Measurements from ENCODE around the gene B3GAT2. TPM values are rescaled to one million over a fixed set of nuclear protein-coding genes. Genes with fewer than 3 reads are reported as not detected.

The B3GAT2 gene
- total RNA-seq, 1 donor from 2014 or later = not detected

DNA sequence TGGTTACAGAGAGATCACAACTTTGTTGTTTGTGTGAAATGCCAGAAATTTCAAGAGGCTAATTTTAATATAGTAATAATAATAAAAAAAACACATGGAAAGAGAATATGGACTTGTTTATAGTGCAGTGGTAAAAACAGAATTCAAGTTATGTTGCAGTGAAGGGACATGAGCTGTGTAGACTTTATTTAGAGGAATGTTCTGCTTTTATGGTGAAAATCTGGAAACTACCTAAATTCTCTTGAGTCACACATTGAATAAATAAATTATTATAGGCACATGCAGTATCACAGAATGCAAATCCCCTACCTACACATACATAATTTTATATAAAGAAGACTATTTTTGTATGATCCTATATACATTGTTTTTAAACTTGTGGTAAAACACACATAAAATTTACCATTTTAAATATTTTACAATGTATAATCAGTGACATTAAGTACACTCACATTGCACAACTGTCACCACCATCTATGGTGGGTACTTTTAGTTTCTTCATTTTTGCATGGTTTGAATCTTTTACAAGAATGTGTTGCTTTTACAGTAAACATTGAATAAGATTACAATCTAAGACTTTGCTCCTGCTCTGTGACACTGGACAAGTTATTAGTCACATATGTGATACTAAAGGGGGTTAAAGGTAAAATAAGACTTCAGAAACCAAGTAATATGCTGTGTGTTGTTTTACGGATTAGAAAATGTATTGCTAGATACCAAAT, 107.4 kb downstream of the B3GAT2 start:
- H3K27me3 ChIP-seq (ENCODE audit: low read depth) = no peaks in the 10 kb centered on the region
- DNase-seq = no peak
- H3K4me3 ChIP-seq = no peak overlapping the region
- H3K4me1 ChIP-seq = no peaks in the 10 kb centered on the region
- intact Hi-C loops (cut with micrococcal nuclease) = no loop called here
- no peaks in the 10 kb centered on the region for H3K9me3 ChIP-seq (replicated peaks)
- TF ChIP-seq, protein P1, sequence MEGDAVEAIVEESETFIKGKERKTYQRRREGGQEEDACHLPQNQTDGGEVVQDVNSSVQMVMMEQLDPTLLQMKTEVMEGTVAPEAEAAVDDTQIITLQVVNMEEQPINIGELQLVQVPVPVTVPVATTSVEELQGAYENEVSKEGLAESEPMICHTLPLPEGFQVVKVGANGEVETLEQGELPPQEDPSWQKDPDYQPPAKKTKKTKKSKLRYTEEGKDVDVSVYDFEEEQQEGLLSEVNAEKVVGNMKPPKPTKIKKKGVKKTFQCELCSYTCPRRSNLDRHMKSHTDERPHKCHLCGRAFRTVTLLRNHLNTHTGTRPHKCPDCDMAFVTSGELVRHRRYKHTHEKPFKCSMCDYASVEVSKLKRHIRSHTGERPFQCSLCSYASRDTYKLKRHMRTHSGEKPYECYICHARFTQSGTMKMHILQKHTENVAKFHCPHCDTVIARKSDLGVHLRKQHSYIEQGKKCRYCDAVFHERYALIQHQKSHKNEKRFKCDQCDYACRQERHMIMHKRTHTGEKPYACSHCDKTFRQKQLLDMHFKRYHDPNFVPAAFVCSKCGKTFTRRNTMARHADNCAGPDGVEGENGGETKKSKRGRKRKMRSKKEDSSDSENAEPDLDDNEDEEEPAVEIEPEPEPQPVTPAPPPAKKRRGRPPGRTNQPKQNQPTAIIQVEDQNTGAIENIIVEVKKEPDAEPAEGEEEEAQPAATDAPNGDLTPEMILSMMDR (IDR thresholded peaks at IDR 0.05; ENCODE audit: borderline replicate concordance) = no peak
- H3K36me3 ChIP-seq = peaks cover 11% of the 10 kb centered on the region
- H3K27ac ChIP-seq (replicated peaks) = no peak overlapping the region

DNA sequence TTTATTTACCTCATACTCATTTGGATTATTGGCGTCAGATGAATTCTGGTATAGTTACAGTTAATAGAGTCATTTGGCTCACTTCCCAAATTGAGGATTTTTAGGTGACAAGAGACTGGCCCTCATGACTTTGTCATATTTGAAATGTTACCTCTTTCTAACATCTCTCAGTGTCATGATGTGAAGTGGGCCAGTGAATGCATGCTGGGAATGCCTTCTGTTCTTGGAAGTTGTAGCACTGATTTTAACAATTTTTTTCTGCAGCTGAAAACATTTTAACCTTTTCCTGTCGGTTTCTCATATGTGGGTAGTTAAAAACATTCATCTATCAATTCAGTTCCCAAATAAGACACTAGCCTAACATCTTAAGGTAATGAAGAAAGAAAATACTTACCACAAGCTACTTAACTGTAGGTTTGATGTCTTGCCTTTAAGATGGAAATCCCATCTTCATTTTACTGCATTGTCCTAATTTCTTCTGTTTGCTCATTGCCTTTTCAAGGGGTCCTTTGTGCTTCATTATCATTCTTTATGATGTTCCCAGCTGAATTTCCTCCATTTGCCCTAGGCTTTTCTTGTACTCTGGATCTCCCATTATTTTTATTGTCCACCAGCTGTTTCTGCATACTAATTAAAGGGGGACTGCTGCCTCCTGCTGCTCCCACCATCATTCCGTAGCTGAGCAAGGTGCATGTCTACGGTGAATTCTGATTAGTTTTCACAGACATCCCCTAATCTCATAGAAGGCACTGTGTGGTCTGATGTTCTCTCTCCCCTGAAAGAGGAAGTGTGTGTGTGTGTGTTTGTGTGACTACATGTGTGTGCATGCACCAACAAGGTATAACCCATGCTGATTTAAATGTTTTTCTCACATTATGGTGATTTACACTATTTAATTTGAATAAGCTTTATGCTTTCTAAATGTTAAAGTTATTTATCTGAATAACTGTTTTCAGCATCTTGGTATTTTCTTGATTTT, 109.5 kb downstream of the B3GAT2 start:
- H3K4me1 ChIP-seq = no peaks in the 10 kb centered on the region
- H3K27me3 ChIP-seq (ENCODE audit: low read depth) = no peaks in the 10 kb centered on the region
- intact Hi-C loops (cut with micrococcal nuclease) = no loop called here
- H3K27ac ChIP-seq (replicated peaks) = no peak overlapping the region
- H3K36me3 ChIP-seq = peaks cover 2% of the 10 kb centered on the region
- DNase-seq = no peak
- H3K4me3 ChIP-seq = no peak overlapping the region
- no peaks in the 10 kb centered on the region for H3K9me3 ChIP-seq (replicated peaks)
- TF ChIP-seq, protein P1 (IDR thresholded peaks at IDR 0.05; ENCODE audit: borderline replicate concordance) = no peak

DNA sequence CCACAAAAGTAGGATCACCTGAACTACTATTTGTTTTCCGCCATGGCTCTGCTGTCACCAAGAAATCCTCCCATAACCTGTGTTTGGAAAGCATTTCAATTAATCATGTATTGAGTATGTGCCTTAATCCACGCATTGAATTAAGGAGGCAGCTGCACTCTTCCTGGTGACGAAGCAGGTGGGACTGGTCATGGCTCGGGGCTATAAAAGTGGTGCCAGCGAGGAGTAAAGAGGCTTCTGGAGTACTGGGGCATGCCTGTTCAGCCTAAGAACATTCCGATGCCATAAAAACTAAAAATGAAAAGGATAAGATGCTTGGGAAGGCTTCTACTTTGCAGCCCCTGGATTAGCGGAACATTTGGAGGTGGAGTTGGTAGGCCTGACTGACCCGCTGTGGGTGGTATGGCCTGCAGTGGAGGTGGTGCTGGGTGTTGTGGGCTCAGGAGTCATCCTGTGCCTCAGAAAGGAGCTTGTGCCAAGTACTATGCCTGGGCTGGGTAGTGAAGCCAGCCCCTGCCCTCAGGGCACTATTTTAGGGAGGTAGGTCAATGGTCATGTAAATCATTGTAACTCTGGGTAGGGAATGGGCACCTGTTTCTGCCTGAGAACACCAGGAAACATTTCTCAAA, 110.5 kb downstream of the B3GAT2 start:
- Histone ChIP-seq H3K27me3 (ENCODE audit: low read depth) (no peaks in the 10 kb centered on the region), H3K27ac (replicated peaks) (no peak overlapping the region), H3K4me3 (no peak overlapping the region), H3K4me1 (no peaks in the 10 kb centered on the region), H3K9me3 (replicated peaks) (no peaks in the 10 kb centered on the region), H3K36me3 (no peaks in the 10 kb centered on the region)
- DNase-seq = no peak
- intact Hi-C loops (cut with micrococcal nuclease) = no loop called here
- TF ChIP-seq, protein P1 (IDR thresholded peaks at IDR 0.05; ENCODE audit: borderline replicate concordance) = no peak

DNA sequence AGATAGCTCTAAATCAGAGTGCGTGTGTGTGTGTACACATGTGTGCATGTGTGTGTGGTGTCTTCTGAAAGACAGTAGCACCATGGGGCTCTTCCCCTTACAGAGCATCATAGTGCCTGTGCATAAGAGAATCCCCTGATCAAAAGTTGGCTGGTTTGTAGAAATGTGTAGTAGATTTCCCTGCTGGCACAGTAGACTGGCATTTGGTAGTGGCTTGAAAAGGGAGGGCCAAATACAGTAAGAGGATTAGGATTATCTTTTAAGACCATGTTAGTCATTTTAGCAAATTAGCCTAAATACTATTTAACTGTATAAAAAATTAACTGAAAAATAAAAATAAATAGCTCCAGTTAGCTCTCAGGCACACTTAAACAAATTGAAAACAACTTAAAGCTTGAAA, 112.6 kb downstream of the B3GAT2 start:
- Histone ChIP-seq H3K4me1 (no peaks in the 10 kb centered on the region), H3K27me3 (ENCODE audit: low read depth) (no peaks in the 10 kb centered on the region), H3K4me3 (no peak overlapping the region), H3K27ac (replicated peaks) (no peak overlapping the region), H3K9me3 (replicated peaks) (no peaks in the 10 kb centered on the region), H3K36me3 (no peaks in the 10 kb centered on the region)
- TF ChIP-seq, protein P1 (IDR thresholded peaks at IDR 0.05; ENCODE audit: borderline replicate concordance) = no peak
- intact Hi-C loops (cut with micrococcal nuclease) = no loop called here
- no peak for DNase-seq

DNA sequence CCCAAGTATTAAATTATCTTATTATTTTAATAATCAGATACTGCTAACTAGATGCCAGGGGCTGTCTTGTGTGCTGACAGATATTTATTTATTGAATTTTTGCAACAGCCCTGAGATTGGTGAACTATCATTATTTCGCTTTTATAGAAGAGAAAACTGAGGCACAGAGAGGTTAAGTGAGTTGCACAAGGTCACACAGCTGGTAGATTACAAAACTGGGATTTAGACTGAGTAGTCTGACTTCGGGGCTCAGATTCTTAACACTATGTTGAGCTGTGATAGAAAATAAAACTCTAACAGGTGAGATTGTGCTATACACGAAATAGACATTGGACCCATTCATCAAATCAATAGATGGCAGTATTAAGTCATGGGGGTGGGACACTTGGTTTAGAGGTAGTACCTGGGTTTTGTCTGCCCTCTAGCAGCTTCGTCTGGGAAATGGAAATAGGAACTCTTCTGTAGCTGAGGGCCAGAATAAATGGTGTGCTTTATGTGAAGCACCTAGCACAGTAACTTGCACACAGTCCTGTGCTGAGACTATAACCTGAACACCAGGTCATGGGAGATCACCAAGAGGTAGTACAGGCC, 113.4 kb downstream of the B3GAT2 start:
- H3K27me3 ChIP-seq (ENCODE audit: low read depth) = no peaks in the 10 kb centered on the region
- DNase-seq = no peak
- peaks cover 2% of the 10 kb centered on the region for H3K4me1 ChIP-seq
- no peaks in the 10 kb centered on the region for H3K36me3 ChIP-seq
- H3K27ac ChIP-seq (replicated peaks) = no peak overlapping the region
- TF ChIP-seq, protein P1 (IDR thresholded peaks at IDR 0.05; ENCODE audit: borderline replicate concordance) = no peak
- no peak overlapping the region for H3K4me3 ChIP-seq
- intact Hi-C loops (cut with micrococcal nuclease) = no loop called here
- no peaks in the 10 kb centered on the region for H3K9me3 ChIP-seq (replicated peaks)
